DMS79 (cell line): Measurements from ENCODE around the gene BAZ2B.
"Not testable (repeated sequence)": the region's sequence is repeated elsewhere in the genome, so short reads cannot be mapped to it uniquely, and the experiment has no call there.

ENCODE experiments used
- DNase-seq: peaks from one replicate; lab custom pipeline; 2025; lab: John Stamatoyannopoulos, UW

The BAZ2B gene

DNA sequence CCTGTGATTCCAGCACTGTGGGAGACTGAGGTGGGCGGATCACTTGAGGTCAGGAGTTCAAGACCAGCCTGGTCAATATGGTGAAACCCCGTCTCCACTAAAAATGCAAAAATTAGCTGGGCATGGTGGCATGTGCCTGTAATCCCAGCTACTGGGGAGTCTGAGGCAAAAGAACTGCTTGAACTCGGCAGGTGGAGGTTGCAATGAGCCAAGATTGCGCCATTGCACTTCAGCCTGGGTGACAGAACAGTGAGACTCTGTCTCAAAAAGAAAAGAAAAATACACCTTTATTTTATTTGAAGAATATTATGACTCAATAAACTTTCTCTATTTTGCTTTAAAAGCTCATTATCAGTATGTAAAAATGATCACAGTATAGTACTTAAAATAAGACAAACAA is 81.1 kb downstream of the BAZ2B start:
- DNase-seq = not testable (repeated sequence)

DNA sequence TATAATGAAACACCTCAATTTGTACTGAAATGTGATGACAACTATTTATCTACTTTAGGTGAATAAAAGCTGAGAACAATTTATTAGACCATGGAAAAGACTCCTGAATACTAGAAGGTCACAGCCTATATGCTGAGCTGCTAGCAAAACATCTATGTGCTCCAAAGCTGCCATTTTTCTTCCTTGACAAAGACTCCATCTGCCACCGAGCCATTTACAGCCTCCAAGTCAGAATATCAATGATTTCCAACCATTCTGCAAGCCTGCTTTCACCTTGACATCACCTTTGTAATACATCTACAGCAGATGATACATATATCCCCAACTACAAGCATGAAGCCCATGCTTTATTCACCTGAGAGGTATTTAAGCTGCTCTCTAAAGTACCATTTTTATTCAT is 84.9 kb downstream of the BAZ2B start:
- no peak for DNase-seq

DNA sequence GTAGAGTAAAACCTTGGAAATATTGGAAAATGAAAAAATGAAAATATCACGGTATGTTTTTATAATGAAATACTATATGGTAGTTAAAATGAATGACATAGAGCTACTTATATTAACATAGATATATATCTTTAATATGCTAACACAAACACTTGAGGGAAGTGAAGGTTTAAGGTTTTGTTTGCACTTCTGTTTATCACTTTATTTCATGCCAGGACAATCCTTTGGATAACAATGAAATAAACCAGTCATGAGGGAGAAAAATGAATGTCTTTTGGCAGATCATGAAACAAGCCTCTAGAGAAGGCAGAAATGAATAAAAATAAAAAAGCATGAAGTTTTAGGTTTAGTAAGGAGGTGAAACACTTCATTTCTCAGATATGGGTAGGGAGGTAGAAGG is 89.9 kb downstream of the BAZ2B start:
- no peak for DNase-seq

DNA sequence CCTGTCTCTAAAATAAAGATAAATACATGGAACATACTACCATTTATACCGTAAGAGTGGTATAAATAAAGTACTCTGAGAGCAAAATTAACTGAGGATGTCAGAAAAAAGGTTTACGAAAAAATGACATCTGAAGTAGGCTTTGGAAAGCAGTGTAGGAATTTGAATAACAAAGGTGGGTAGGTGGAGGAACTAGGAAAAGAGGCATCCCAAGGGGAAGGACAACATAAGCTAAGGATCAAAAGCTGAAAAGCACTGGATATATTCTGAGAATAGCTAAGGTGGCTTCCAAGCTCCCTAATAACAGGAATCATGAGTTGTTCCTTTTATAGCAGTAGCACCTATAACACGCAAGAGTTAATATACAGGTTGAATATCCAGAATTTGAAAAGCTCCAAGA is 91.3 kb downstream of the BAZ2B start:
- no peak for DNase-seq

DNA sequence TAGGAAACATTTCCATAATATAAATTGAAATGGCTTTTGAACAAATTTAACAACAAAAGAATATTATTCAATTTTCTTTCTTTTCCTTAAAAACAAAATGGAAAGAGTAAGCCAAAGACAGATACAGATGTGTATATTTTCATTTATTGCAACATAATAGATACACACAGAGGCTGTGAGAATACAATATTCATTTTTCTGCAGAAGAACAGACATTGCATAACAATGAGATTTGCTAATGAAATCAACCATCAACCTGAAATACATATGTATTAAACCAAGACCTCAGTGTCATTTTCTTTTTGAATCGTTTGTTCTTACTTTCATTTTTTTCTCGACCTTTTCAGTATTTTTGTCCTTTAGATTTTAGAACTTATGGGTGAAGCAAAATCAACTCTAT is 95.1 kb downstream of the BAZ2B start:
- DNase-seq = no peak

DNA sequence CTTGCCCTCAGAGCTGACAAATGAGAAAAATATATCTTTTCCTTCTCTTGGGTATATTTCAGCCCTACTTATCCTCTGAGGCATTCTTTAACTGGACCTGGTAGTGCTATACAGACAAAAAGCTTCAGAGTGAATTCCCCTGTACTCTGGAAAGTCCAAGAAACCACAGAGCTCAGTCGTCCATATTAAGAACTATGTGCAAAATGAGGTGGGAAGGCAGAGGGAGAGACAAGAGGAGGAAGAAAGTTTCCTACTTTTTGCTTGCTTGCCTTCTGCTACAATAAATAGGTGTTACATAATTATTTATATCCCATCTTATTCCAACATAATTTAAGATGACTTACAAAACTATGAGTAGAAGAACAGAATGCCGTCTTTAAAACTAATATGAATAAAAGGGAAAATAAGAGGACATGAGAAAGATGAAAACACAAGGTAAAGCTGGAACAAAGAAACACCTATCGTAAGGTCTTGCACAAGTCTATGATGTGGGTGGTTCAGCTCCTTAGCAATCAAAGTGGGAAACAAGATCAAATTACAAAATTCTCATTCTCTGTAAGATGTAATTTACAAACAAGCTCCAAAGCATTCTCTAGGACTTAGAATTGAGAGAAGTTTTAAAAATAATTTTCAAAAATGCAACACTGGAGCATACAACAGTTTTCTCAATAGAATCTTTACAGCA is 97.9 kb downstream of the BAZ2B start:
- no peak for DNase-seq

DNA sequence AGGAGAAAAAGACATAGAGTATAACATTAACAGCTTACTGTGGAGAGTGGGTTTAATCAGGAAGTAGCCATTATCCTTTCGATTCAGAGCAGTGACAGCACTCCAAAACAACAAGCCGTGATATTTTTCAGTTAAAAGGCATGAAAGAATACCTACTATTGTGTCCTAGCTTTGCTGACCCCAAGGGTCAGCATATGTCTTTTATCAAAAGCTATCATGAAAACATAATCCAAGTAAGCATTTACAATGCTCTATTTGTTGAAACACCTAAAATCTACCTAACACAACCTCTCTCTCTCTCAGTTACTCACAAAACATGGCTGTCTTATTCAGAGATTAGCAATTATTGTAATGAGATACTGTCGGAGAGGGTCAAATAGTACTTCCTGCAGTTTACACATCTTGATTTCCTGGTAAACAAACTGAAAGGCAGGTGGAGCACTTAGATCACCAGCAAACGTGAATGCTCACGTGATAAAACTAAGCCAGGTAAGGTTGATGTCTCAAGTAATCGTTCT is 100.0 kb downstream of the BAZ2B start:
- DNase-seq = peak; percentile 96

DNA sequence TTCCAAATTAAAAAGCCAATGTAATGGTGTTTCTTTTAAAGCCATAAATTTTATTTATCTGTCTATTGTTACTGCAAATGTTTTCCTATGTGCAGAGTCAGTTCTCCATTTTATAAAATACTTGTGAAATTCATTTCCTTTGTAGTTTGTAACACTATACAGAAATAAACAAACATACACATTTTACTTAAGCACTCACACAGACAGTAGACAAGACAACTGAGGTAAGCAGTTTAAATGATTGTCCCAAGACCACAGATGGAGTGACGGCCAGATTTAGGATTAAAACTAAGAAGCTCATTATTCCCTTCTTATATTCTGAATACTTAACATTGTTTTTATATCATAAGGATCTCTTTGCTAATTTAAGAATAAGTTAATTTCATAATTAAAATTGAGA is 100.9 kb downstream of the BAZ2B start:
- DNase-seq = no peak

DNA sequence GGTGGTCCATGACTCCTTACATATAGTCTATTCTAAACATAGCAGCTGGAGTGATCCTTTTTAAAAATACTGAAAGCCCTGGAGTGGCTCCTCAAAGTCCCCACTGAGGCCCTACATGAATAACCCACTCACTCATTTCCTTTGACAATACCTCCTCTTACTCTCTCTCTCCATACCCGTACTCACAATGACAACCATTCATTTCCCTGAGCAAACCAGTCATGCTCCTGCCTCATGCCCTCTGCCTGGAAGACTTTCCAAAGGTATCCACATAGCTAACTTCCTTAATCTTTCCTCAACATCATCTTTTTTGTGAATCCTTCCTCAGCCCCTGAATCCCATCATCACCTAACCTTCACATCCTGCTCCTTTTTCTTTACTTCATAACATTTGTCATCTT is 102.6 kb downstream of the BAZ2B start:
- no peak for DNase-seq

DNA sequence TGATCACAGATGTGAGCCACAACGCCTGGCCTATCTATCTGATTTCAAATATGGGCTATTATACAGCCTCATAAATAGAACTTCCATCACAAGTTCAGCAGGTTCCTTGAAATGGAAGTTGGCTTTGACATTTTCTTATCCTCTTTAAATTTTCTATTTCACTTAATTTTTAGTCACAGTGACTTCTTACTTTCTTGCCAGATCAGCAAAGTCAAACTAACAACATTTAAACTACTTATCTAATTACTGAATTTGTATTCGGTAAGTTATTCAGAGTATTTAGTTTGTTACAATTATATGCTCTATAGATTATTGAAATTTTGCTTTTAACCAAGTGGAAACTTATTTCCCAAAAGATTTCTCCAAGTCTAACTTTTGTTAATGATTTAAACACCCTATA is 108.2 kb downstream of the BAZ2B start:
- no peak for DNase-seq

DNA sequence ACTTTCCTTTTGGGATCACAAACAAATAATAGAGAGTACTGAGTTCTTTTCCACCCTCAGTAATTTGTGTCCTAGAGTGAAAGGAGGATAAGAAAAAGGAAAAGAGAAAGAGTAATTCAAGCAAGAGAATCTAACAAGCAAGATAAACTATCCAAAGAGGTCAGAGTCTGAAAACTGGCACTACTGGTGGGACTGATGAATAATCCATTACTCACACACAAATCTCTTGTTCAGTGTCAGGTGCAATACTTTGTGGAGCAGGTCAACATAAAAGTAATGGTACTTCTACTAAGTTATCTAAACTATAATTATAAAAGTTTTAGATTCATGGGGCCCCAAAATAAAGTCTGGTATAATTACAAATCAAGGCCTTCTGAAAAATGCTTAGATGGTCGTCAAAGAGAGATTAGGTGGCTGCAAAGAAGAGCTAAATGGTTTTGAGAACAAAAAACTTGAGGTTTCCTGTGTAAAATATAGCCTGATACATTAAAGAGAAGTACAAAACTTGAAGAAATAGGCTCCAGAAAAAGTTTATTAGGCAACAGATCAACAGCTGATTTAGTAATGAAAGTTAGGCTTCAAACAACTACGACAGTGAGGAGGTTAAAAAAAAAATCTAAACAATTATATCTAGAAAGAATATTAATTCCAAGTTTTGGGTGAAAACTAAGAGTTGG is 109.4 kb downstream of the BAZ2B start:
- DNase-seq = no peak

DNA sequence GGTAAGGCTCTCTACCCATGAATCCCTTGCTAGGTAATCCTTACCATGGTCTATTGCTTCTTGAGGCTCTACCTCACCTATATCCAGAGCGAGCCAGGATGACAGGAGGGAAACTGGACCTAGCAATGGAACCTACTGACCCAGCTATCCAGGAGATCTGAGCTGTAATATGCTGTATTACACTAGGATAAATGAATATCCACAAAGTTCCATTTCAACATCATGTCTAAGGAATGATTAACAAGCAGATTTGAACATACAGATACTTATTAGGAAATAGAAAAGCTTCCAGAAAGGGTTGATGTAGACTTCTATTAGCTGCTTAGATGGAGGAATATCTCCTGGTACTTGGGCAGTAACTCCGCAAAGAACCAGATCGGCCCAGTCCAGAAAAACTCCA is 110.1 kb downstream of the BAZ2B start:
- DNase-seq = no peak

DNA sequence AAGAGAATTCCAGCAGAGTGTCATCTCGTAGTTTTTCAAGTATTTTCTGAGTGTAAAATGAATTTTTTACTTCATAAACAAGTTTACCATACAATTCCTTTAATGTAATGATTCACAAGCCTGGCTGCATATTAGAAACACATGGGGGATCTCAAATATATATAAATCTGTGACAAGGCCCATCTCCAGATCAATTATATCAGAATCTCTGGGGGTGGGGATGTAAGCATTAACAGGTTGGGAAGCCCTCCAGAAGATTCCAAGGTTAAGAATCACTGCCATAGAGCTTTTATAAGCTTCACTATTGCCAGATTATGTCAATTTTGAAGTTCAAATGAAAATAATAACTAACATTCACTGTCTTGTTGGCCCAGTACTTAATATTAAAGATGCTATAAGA is 111.2 kb downstream of the BAZ2B start:
- no peak for DNase-seq

DNA sequence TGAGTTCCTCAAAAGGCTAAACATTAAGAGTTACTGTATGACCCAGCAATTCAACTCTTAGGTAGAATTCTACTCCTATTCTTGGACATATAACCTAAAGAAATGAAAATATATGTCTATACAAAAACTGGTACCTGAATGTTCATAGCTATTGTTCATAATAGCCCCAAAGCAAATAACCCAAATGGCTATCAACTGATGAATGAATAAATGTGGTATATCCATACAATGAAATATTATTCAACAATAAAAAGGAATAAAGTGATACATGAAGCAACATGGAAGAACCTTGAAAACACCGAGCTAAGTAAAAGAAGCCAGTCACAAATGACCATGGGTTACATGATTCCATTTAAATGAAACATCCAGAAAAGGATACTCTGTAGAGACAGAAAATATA is 114.6 kb downstream of the BAZ2B start:
- DNase-seq = no peak

DNA sequence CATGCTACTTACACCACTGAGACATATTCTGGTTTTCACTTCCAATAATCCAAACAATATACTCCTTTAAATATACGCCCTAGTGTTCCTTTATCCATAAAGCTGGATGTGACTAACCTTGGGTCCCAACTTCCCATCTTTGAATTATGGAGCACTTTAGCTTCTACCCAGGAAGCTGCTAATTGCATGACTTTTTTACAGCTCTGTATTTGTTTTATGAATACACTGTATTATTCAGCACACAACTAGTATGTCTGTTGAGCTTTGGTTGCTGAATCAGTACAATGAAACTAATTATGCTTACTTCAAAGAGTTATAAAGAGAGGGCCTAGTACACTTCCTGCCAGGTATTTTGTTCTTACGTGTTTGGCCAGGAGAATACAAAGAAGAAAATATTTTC is 118.5 kb downstream of the BAZ2B start:
- no peak for DNase-seq

DNA sequence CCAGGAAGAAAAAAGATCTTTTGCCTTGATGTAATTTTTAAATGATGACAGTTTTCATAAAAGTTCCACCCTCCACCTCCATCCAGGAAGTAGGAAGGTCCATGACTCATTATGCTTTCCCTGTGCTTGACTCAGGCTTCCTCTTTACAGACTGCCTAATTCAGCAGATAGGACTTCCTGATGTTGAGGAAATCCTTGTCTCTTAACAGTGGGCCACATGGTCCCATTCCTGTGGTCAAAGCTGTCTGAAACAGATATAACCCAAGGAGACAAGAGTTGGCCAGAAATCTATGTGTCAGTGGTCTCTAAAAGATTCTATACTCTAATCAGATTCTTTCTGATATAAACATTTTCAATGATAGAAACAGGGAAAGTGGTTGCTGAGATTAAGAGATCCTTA is 119.1 kb downstream of the BAZ2B start:
- DNase-seq = no peak

DNA sequence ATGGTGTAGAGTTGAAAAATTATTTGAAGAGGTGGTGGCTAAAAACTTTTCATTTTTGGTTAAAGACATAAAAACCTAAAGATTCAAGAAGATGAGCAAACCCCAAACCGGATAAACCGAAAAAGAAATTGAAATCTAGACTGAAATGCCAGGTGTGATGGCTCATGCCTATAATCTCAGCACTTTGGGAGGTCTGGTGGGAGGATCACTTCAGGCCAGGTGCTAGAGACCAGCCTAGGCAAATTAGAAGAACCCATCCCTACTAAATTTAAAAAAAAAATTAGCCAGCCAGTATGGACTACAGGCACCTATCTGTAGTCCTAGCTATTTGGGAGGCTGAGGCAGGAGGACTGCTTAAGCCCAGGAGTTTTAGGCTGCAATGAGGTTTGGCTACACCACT is 126.9 kb downstream of the BAZ2B start:
- DNase-seq = no peak

DNA sequence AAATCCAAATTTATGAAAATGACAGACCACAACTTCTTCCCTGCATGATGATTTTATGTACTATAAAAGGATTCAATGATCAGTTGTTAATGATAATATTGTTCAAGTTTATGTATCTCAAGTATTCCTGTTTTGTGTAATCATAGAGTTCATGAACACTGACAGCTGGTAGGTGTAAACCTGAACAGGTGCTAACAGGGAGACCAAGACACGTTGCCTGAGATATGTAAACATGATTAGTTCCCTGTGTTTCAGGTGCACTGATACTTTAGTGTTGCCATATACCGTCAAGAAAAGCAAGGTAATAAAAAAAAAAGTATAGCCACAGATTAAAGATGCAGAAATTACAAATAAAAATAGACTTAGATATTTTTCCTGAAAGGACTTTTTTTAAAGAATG is 131.8 kb downstream of the BAZ2B start:
- no peak for DNase-seq

DNA sequence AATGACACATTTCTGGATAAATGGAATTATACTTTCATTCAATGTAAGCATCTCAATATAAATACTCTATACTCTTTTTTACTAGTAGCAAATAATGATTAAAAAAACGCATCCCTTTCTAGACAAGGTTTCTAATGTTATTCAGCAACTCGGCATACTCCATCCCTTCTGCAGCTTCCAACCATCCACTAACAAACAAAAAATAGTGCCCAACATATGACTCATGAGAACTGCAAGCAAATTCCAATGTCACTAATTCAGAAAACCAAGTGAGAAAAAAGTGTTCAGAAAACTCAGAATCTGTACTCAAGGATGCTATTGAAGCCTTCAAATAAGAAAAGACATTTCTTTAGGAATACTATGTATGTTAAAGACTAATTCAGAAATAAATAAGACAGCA is 140.0 kb downstream of the BAZ2B start:
- DNase-seq = no peak

DNA sequence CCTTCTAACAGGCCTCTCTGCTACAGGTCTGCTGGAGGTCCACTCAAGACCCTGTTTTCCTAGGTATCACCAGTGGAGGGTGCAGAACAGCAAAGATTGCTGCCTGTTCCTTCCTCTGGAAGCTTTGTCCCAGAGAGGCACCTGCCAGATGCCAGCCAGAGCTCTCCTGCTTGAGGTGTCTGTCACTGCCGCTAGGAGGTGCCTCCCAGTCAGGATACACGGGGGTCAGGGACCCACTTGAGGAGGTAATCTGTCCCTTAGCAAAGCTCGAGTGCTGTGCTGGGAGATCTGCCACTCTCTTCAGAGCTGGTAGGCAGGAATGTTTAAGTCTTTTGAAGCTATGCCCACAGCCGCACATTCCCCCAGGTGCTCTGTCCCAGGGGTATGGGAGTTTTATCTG is 140.6 kb downstream of the BAZ2B start:
- no peak for DNase-seq

DNA sequence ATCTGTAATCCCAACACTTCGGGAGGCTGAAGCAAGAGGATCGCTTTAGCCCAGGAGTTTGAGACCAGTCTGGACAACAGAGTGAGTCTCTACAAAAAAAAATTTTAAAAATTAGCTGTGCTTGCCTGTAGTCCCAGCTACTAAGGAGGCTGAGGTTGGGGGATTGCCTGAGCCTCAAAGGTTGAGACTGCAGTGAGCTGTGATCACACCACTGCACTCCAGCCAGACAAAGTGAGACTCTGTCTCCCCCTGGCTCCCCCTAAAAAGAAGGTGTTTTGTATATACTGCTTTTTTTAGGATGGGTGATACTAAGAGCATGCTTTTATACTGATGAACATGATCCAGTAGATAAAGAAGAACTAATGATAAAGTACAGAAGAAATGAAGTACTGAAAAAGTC is 145.0 kb downstream of the BAZ2B start:
- no peak for DNase-seq

DNA sequence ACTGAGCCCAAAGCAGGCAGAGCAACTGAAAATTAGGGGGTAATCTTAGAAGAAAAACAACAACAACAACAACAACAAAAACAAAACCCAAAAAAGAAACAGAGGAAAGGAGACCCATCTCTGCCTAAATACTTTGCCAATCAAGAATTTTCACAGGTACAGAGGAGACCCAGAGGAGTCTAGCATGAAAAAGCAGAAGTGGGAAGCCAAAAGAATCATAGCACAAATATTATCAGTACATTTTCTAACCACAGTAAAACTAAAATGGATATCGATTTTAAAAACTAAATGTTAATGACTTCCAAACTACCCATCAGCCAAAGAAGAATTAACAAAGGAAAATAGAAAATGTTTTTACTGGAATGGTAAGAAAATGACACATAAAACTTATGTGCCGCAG is 148.1 kb downstream of the BAZ2B start:
- DNase-seq = no peak

DNA sequence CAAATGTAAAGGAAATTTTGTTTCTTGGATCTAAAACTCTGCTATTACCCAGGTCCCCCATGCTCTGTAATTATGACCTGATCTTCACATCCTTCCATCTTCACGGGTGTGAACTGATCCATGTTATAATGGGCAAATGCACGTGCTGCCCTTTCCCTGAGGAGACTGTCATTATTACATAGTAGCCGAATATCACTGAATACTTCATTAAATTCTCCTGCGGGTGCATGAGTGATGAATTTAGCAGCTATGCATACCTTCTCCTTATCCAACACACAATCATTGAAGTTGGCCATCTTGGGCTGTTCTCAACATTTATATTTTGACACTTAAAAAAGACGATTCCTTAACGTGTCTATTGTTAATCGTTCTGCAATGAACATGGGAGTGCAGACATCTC is 153.4 kb downstream of the BAZ2B start:
- DNase-seq = no peak

DNA sequence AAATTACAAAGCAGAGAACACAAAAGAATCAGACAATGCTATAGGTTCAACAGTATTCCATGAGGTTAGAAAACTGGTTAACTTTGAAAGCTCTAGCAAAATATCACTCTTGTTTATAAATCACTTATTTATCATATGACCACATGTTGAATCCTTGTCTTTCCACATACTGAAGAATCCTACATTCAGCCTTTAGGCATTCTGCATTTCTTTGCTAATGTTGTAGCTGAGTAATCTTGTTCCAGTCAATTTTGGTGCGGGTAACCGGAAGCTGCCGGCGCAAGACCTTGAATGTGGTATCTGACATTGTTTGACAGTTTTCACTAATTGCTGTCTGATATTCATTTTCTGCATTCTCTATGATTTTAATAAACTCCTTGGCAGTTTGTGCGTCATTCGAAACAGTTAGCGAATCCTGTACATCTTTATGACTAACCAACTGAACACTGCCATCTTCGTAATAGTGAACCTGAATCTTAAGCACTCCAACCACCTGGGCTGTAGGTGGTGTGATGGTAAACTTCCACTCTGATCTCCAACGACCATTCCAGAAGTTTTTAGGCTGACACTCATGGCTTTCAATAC is 154.1 kb downstream of the BAZ2B start:
- DNase-seq = no peak
